Memory B cell (primary cell): Measurements from ENCODE around the gene GRIN2A.

Source experiments
- ATAC-seq: fragments of 150-1000 bp; cut with Tn5 transposase; 2 replicates; pipeline ENCODE4 v1.10.0; 2021; ENCODE audit warnings: low read depth, mild to moderate bottlenecking, moderate library complexity
- DNase-seq, 2 donors: peaks; one replicate each; pipeline ENCODE4 v3.0.0; 2022; ENCODE audit warnings: low spot score in 2 of 2
- H3K27ac Mint-ChIP-seq: one replicate; pipeline ENCODE4 v1.8.0; 2022; ENCODE audit warnings: mild to moderate bottlenecking, moderate library complexity, mixed read lengths
- H3K27me3 Mint-ChIP-seq: one replicate; pipeline ENCODE4 v1.8.0; 2022; ENCODE audit warnings: mixed read lengths
- H3K36me3 Mint-ChIP-seq: one replicate; pipeline ENCODE4 v1.8.0; 2022; ENCODE audit warnings: mild to moderate bottlenecking, mixed read lengths
- H3K4me1 Mint-ChIP-seq: one replicate; pipeline ENCODE4 v1.8.0; 2022; ENCODE audit warnings: mixed read lengths
- H3K4me3 Mint-ChIP-seq: one replicate; pipeline ENCODE4 v1.8.0; 2022; ENCODE audit warnings: mild to moderate bottlenecking, moderate library complexity, mixed read lengths
- H3K9me3 Mint-ChIP-seq: one replicate; pipeline ENCODE4 v1.8.0; 2022; ENCODE audit warnings: mixed read lengths

The GRIN2A gene

DNA sequence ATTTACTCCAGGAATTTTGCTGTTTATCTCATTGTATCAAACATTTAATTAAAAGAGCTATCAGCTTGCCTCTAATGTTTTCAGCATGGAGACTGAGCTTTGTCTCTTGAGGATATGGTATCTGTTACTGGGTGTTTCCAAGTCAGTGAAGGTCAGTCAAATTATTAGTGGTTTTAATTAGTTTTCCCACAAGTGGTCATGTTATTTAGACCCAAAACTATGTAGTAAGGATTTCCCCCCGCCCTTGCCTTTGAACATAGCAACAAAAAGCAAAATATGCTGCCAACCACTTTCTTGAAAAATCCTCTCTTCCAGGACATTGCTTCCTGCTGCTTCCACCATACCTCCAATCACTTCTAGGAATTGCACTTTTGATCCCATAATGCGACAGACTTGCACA is 355.6 kb downstream of the GRIN2A start:
- Mint-ChIP-seq H3K4me3 (no peak overlapping the region), H3K9me3 (no peaks in the 10 kb centered on the region), H3K27me3 (peaks cover 5% of the 10 kb centered on the region), H3K4me1 (no peaks in the 10 kb centered on the region), H3K27ac (no peak overlapping the region), H3K36me3 (no peaks in the 10 kb centered on the region)
- DNase-seq (no peak), ATAC-seq (no peak)

DNA sequence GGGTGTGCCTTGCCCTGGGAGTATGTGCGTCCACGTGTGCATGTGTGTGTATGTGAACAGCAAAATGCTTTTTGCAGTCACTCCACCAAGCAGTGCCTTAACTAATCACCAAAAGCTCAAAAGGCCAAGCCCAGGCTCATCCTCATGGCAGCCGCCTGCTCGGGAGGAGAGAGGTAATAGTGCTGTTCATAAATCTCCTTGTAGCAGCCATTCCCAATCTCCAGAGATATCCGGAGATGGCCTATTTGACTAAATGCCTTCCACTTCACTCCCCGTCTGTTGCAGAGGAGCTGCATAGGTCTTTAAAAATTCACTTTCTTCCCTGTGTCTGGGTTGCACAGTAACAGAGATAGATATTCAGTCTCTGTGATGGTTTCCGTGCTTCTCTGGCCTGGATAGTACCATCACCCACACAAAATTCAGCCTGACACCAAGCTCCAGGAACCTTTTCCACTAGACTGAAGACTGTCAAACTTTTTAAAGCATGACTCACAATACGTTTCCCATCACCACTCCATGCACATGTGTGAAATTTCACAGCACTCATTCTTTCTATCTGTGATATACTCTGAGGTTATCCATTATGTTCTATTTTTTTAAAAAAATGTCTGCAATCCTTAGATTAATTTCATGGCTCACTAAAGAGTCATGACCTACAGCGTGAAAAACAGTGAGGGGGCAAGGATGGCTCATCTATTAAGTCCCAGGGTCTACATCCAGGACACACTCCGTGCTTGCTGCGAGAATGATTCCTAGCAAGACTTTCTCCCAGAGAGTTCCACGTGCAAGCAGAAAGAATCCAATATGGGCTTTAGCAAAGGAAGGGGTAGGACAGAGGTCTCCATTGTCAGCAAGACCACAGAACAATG is 357.8 kb downstream of the GRIN2A start:
- peaks cover 8% of the 10 kb centered on the region for H3K27me3 Mint-ChIP-seq
- DNase-seq, result no peak

DNA sequence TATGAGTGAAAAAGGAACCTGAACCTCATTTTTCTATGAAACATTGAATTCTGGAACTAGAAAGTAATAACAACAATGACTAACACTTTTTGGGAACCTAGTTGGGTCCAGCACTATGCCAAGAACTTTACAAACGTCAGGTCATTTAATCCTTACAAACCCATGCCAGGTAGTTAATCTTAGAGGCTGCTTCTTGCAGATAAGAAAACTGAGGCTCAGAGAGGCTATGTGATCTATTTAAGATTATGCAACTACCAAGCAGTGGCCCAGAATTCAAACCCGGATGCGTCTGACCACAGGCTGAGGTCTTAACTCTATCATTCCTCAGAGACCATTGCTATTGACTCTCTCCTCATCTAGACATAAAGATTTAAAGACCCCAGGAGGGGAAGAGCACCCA is 358.7 kb downstream of the GRIN2A start:
- no peaks in the 10 kb centered on the region for H3K36me3 Mint-ChIP-seq
- H3K27me3 Mint-ChIP-seq, result peaks cover 8% of the 10 kb centered on the region
- DNase-seq (no peak), ATAC-seq (no peak)
- H3K27ac Mint-ChIP-seq, result no peak overlapping the region
- no peak overlapping the region for H3K4me3 Mint-ChIP-seq
- no peaks in the 10 kb centered on the region for H3K4me1 Mint-ChIP-seq
- no peaks in the 10 kb centered on the region for H3K9me3 Mint-ChIP-seq

More for the DNA sequence above, 357.8 kb downstream of the GRIN2A start:
- no peaks in the 10 kb centered on the region for H3K36me3 Mint-ChIP-seq
- ATAC-seq, result no peak
- H3K4me3 Mint-ChIP-seq, result no peak overlapping the region
- no peaks in the 10 kb centered on the region for H3K9me3 Mint-ChIP-seq
- no peaks in the 10 kb centered on the region for H3K4me1 Mint-ChIP-seq
- no peak overlapping the region for H3K27ac Mint-ChIP-seq

DNA sequence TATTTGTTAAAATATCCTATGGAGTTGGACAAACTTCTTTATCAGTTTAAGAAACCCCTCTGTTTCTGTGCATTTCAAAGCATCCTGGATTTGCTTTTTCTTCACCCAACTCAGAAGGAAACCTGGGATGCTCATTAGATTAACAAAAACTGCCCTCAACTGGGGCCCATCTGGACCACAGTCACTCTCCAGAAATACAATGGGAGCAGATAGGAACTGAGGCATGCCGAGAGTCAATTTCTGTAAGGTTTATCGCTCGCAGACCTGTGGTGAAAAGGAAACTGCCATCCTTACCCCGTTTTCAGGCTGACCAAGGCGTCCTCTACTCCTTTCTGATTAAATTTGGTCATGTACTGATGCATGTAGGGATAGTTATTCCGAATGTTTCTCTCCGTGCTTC is 360.3 kb downstream of the GRIN2A start:
- no peak for DNase-seq
- H3K4me1 Mint-ChIP-seq, result no peaks in the 10 kb centered on the region

DNA sequence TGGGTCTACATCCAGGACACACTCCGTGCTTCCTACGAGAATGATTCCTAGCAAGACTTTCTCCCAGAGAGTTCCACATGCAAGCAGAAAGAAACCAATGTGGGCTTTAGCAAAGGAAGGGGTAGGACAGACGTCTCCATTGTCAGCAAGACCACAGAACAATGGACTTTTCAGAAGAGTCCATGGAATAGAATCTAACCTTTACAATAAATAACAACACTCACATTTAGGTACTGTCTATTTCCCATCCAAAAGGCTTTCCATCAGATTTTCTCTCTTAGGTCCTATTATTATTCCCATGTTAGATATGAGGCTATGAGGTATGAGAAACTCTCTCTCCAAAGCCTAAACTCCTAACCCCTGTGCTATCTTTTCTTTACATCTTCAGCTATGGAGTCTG is 360.9 kb downstream of the GRIN2A start:
- no peaks in the 10 kb centered on the region for H3K36me3 Mint-ChIP-seq
- H3K4me3 Mint-ChIP-seq, result no peak overlapping the region
- no peaks in the 10 kb centered on the region for H3K4me1 Mint-ChIP-seq
- no peak overlapping the region for H3K27ac Mint-ChIP-seq
- ATAC-seq (no peak), DNase-seq (no peak)
- H3K9me3 Mint-ChIP-seq, result no peaks in the 10 kb centered on the region
- H3K27me3 Mint-ChIP-seq, result peaks cover 7% of the 10 kb centered on the region

More for the DNA sequence above, 360.3 kb downstream of the GRIN2A start:
- no peak for ATAC-seq
- H3K27me3 Mint-ChIP-seq, result peaks cover 8% of the 10 kb centered on the region
- no peak overlapping the region for H3K4me3 Mint-ChIP-seq
- no peak overlapping the region for H3K27ac Mint-ChIP-seq
- H3K36me3 Mint-ChIP-seq, result no peaks in the 10 kb centered on the region
- H3K9me3 Mint-ChIP-seq, result no peaks in the 10 kb centered on the region

DNA sequence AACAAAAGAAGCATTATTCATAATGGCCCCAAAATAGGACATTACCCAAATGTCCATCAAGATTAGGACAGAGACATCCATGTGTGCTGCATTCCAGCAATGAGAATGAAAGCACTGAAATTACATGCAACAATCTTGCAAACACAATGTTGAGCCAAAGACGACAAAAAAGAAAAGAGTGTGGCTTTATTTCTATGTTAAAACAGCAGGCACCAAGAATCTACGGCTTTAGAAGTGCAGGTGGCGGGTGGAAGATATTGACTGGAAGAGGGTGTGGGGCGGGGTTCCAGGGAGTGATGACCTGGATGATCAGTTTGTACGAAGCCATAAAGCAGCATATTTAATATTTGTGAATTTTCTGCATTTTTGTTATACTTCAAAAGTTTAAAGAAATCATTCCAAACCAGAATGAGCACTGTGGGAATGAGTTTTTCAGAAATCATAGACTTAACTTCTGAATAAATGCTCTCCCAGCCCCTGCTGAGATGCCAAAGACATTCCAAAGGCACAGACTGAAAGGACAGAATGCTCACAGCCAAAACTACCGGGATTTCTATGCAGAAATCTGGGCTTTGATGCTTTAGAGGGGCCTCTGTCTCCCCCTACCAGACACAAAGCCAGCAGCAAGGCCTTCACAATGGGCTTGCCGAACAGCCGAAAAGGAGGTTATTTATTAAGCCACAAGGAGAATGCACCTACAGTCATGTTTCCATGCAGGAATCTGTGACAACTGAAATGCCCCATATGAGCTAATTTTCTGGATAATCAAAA is 361.6 kb downstream of the GRIN2A start:
- ATAC-seq, result no peak
- no peak overlapping the region for H3K27ac Mint-ChIP-seq
- no peaks in the 10 kb centered on the region for H3K9me3 Mint-ChIP-seq
- DNase-seq, result no peak
- no peaks in the 10 kb centered on the region for H3K4me1 Mint-ChIP-seq
- no peak overlapping the region for H3K4me3 Mint-ChIP-seq
- H3K36me3 Mint-ChIP-seq, result no peaks in the 10 kb centered on the region
- peaks cover 5% of the 10 kb centered on the region for H3K27me3 Mint-ChIP-seq

DNA sequence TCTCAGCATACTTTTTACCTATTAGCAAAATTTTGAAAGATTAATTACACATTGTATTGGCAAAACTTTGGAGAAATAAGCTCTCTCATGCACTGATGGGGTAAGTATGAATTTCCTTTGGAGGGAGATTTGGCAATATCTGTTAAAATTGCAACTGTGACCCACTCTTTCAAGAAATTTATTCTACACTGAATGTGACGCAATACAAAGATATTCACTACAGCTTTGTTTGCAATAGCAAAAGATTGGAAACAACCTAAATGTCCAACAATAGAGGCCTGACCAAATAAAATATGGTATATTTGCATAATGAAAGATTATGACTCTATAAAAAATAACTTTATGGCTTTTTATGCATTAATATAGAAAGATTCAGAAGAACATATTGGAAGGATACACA is 363.5 kb downstream of the GRIN2A start:
- no peak overlapping the region for H3K4me3 Mint-ChIP-seq

DNA sequence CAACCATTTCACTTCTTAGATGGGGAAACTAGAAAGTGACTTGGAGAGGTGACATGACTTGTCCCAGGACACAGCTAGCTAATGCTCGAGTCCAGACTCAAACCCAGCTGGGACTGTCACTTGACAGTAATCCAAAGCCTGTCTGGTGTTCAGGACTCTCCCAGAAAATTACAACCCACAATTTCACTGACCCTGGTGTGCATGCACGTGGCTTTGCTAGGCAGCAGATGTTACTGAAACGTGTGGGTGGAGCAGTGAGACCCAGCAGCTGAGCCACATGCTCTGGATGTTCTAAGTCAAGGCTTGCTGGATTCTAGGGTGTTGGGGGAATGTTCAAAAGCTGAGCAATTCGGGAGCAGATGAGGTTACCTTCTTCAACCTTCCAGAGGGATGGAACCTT is 364.6 kb downstream of the GRIN2A start:
- no peaks in the 10 kb centered on the region for H3K36me3 Mint-ChIP-seq
- no peak overlapping the region for H3K4me3 Mint-ChIP-seq
- no peak for ATAC-seq
- H3K9me3 Mint-ChIP-seq, result no peaks in the 10 kb centered on the region
- H3K4me1 Mint-ChIP-seq, result no peaks in the 10 kb centered on the region
- peaks cover 6% of the 10 kb centered on the region for H3K27me3 Mint-ChIP-seq
- DNase-seq, result no peak
- no peak overlapping the region for H3K27ac Mint-ChIP-seq

More for the DNA sequence above, 363.5 kb downstream of the GRIN2A start:
- H3K36me3 Mint-ChIP-seq, result no peaks in the 10 kb centered on the region
- H3K27me3 Mint-ChIP-seq, result peaks cover 6% of the 10 kb centered on the region
- no peak for ATAC-seq
- H3K4me1 Mint-ChIP-seq, result no peaks in the 10 kb centered on the region
- no peak overlapping the region for H3K27ac Mint-ChIP-seq
- no peaks in the 10 kb centered on the region for H3K9me3 Mint-ChIP-seq
- no peak for DNase-seq

DNA sequence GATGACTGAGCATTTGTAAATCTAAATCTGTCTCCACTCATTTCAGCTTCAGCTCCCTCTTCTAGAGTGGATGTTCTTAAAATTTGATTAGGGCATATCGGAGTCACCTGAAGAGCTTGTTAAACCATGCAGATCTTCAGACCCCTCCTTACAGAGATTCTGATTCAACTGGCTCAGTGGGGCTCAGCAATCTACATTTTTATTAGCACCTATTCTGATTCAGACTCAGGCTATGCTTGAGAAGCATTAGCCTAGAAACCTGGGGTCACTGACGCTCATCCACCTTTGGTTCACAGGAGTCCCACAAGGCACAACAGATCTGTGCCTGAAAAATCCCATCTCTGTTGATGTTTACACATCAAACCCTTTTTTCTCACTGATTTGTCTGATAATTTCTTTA is 365.6 kb downstream of the GRIN2A start:
- DNase-seq (no peak), ATAC-seq (no peak)
- H3K4me1 Mint-ChIP-seq, result no peaks in the 10 kb centered on the region
- H3K27ac Mint-ChIP-seq, result no peak overlapping the region
- no peaks in the 10 kb centered on the region for H3K9me3 Mint-ChIP-seq
- H3K4me3 Mint-ChIP-seq, result no peak overlapping the region
- H3K36me3 Mint-ChIP-seq, result no peaks in the 10 kb centered on the region
- H3K27me3 Mint-ChIP-seq, result peaks cover 6% of the 10 kb centered on the region

DNA sequence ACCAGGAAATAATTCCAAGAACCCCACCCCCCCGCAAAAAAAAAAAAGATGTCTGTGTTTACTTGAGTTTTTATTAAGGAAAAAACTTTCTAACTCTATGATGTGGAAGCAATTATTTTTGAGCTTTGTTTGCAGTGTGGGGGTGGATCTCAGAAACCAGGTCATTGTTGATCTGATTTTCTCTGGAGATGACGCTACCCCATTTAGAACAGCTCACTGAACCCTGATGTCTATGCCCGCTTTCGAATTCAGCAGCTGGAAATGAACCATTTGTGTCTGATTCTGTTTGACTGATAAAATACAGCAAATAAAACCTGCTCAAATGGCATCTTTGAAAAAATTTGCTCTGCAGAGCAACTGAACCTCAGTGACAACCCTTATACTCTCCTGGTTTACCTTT is 368.6 kb downstream of the GRIN2A start:
- no peak overlapping the region for H3K4me3 Mint-ChIP-seq
- DNase-seq (no peak), ATAC-seq (no peak)
- H3K36me3 Mint-ChIP-seq, result no peaks in the 10 kb centered on the region
- H3K27ac Mint-ChIP-seq, result no peak overlapping the region
- H3K4me1 Mint-ChIP-seq, result no peaks in the 10 kb centered on the region
- no peaks in the 10 kb centered on the region for H3K9me3 Mint-ChIP-seq
- H3K27me3 Mint-ChIP-seq, result peaks cover 2% of the 10 kb centered on the region

DNA sequence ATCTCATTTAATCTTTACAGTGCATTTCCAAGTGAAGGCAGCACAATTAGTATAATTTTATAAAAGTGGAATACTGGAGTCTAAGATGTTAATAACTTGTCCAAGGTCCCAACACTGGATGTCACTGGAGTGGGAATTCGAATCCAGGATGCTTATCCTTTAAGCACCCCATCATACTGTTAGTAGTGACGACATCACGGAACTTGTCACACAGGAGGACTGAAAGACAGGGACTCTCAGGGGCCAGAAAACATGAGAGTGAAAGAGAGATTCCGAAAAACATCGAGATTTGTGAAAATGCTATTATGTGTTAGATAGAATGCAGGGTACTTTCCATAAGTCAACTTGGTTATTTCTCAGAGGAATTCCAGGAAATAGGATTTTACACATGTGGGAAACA is 374.0 kb downstream of the GRIN2A start:
- Mint-ChIP-seq H3K27ac (no peak overlapping the region), H3K4me3 (no peak overlapping the region), H3K9me3 (peaks cover 5% of the 10 kb centered on the region), H3K36me3 (no peaks in the 10 kb centered on the region), H3K27me3 (no peaks in the 10 kb centered on the region), H3K4me1 (no peaks in the 10 kb centered on the region)
- DNase-seq (no peak), ATAC-seq (no peak)

DNA sequence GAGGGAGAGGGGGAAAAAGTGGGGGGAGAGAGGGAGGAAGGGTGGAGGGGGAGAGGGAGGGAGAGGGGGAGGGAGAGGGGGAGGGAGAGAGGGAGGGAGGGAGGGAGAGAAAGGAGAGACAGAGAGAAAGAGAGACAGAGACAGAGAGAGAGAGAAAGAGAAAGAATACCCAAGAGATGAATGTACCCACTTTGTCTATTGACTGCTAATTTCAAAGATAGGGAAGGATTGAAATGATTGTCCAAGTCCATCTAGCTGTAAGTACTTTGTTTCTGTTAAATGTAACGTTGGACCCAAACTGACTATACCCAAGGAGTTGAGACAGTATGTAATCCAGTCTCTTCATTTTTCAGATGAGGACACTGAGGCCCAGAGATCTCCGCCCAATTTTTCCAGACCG is 374.9 kb downstream of the GRIN2A start:
- peaks cover 5% of the 10 kb centered on the region for H3K9me3 Mint-ChIP-seq
- no peaks in the 10 kb centered on the region for H3K4me1 Mint-ChIP-seq
- DNase-seq (no peak), ATAC-seq (no peak)
- H3K4me3 Mint-ChIP-seq, result no peak overlapping the region
- H3K36me3 Mint-ChIP-seq, result no peaks in the 10 kb centered on the region
- H3K27me3 Mint-ChIP-seq, result no peaks in the 10 kb centered on the region
- no peak overlapping the region for H3K27ac Mint-ChIP-seq

DNA sequence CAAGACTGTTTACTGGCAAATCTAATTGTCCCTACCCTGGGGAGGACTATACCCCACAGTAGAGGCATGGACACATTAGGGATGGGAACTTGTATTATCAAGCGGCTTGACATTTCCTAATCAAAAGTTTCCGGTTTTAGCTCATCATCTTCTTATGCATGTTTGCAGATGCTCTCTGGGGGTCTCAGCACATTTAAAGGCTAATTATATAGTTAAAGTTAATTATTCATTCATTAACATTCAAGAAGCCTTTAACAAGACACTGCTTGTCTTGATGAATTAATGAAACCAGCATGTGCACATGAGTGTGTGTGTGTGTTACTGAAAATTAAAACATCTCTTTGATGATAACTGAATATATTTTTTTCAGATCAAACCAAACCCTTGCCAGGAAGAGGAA is 377.1 kb downstream of the GRIN2A start:
- Mint-ChIP-seq H3K4me3 (no peak overlapping the region), H3K9me3 (peaks cover 5% of the 10 kb centered on the region), H3K27ac (no peak overlapping the region)

DNA sequence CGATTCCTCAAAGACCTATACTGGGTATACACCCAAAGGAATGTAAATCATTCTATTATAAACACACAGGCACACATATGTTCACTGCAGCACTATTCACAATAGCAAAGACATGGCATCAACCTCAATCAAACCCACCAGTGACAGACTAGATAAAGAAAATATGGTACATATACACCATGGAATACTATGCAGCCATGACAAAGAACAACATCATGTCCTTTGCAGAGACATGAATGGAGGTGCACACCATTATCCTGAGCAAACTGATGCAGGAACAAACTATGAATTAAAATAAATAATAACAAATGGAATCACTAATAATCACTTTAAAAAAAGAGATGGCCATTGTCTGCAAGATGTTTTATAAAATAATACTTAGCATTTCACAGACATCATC is 380.1 kb downstream of the GRIN2A start:
- no peaks in the 10 kb centered on the region for H3K27me3 Mint-ChIP-seq
- H3K4me1 Mint-ChIP-seq, result no peaks in the 10 kb centered on the region
- H3K27ac Mint-ChIP-seq, result no peak overlapping the region
- DNase-seq (no peak), ATAC-seq (no peak)
- no peaks in the 10 kb centered on the region for H3K36me3 Mint-ChIP-seq
- no peak overlapping the region for H3K4me3 Mint-ChIP-seq
- peaks cover 5% of the 10 kb centered on the region for H3K9me3 Mint-ChIP-seq

More for the DNA sequence above, 377.1 kb downstream of the GRIN2A start:
- DNase-seq, result no peak
- Mint-ChIP-seq H3K36me3 (no peaks in the 10 kb centered on the region), H3K4me1 (no peaks in the 10 kb centered on the region), H3K27me3 (no peaks in the 10 kb centered on the region)
- no peak for ATAC-seq
